HepG2 (cell line): Measurements from ENCODE around the gene KCNK17. TPM values are rescaled to one million over a fixed set of nuclear protein-coding genes. Genes with fewer than 3 reads are reported as not detected.

Experiments
- ATAC-seq: fragments of 200-7000 bp; cut with Tn5 transposase; 3 replicates; pipeline ENCODE4 v1.9.1; 2020; ENCODE audit warnings: mild to moderate bottlenecking, moderate library complexity
- BruUV-seq: library from RNA; stranded (reverse); fragments of 400-500 nt; replicated peaks from 2 replicates; lab custom pipeline; 2021; lab: Mats Ljungman, UMichigan
- CTCF ChIA-PET: fragments of 300-600 bp; formaldehyde crosslinking; extraction: SDS; loops from one replicate; lab custom pipeline; 2021; ENCODE audit warnings: low total read pairs, inconsistent platforms, low intra/inter-chr PET ratio; lab: Yijun Ruan, JAX
- POLR2A ChIA-PET: fragments of 350-600 bp; sonication (Branson Sonifier 250); formaldehyde crosslinking; loops from one replicate; lab custom pipeline; 2020; ENCODE audit warnings: antibody characterized with exemption, inconsistent platforms; lab: Yijun Ruan, JAX
- DNase-seq: peaks from one replicate; pipeline ENCODE4 v3.0.0-alpha.2; 2015; ENCODE audit warnings: low spot score
- FAIRE-seq: peaks from 3 replicates; lab custom pipeline; 2011; peaks lifted over from hg19 to GRCh38; lab: Jason Lieb, UNC
- H2AFZ ChIP-seq: one replicate; pipeline ENCODE4 v1.6.1; 2011; ENCODE audit warnings: low read length, inconsistent platforms
- H3K27ac ChIP-seq: fragments of 300-600 bp; 3 replicates; pipeline ENCODE4 v1.8.0; 2011; ENCODE audit warnings: mixed run types, mild to moderate bottlenecking, mixed read lengths, low read length, inconsistent platforms; ENCODE audit not compliant: insufficient read depth; ENCODE audit errors: extremely low read length
- H3K27me3 ChIP-seq, 2 experiments: fragments of 200-600 bp in 1 of 2; 2 replicates in 1 of 2; 3 replicates in 1 of 2; pipeline versions ENCODE4 v1.6.0 to v1.8.0; 2011; ENCODE audit warnings: low read length in 2 of 2, mild to moderate bottlenecking in 2 of 2, moderate library complexity in 2 of 2, inconsistent platforms in 1 of 2; ENCODE audit not compliant: insufficient read depth in 2 of 2, control insufficient read depth in 1 of 2
- H3K36me3 ChIP-seq, 2 experiments: fragments of 200-600 bp in 1 of 2; replicated peaks in 1 of 2; 2 replicates in 1 of 2; 3 replicates in 1 of 2; pipeline versions ENCODE4 v1.5.1 to v1.8.0; 2011; ENCODE audit warnings: low read length in 2 of 2, inconsistent platforms in 1 of 2; ENCODE audit not compliant: insufficient read depth in 2 of 2, control insufficient read depth in 1 of 2
- H3K4me1 ChIP-seq: 2 replicates; pipeline ENCODE4 v1.5.1; 2012; ENCODE audit warnings: low read length, inconsistent platforms; ENCODE audit not compliant: insufficient read depth
- H3K4me2 ChIP-seq: 2 replicates; pipeline ENCODE4 v1.6.0; 2011; ENCODE audit warnings: low read depth, low read length, inconsistent platforms
- H3K4me3 ChIP-seq, 3 experiments: fragments of 200-600 bp in 1 of 3; sonication (generic), shearing (Covaris generic) in 1 of 3; replicated peaks in 1 of 3; 2 replicates each; pipeline ENCODE4 v1.5.1; 2011 to 2016; ENCODE audit warnings: low read length in 3 of 3, inconsistent platforms in 2 of 3, low read depth in 2 of 3, mild to moderate bottlenecking in 2 of 3, control low read depth in 1 of 3, mixed read lengths in 1 of 3; ENCODE audit not compliant: insufficient read depth in 1 of 3
- H3K79me2 ChIP-seq: one replicate; pipeline ENCODE4 v1.6.1; 2011; ENCODE audit warnings: low read length, inconsistent platforms; ENCODE audit not compliant: insufficient read depth
- H3K9ac ChIP-seq: 2 replicates; pipeline ENCODE4 v1.6.0; 2011; ENCODE audit warnings: mild to moderate bottlenecking, low read depth, low read length, inconsistent platforms; ENCODE audit not compliant: insufficient read depth
- H3K9me3 ChIP-seq: 2 replicates; pipeline ENCODE4 v1.5.1; 2012; ENCODE audit warnings: mild to moderate bottlenecking, low read length
- H4K20me1 ChIP-seq: 2 replicates; pipeline ENCODE4 v1.6.0; 2011; ENCODE audit warnings: inconsistent platforms, mild to moderate bottlenecking, low read length, moderate library complexity; ENCODE audit not compliant: insufficient read depth
- BRD4 ChIP-seq: sonication (generic); formaldehyde crosslinking; IDR thresholded peaks from 2 replicates; pipeline ENCODE4 v1.4.0; 2020; ENCODE audit warnings: missing genetic modification reagents
- HNRNPUL1 ChIP-seq: fragments of 200-400 bp; formaldehyde crosslinking; IDR thresholded peaks from 2 replicates; pipeline ENCODE4 v1.6.1; 2017; ENCODE audit warnings: low read depth, mild to moderate bottlenecking, low read length, moderate library complexity
- HOXA5 ChIP-seq: sonication (generic); formaldehyde crosslinking; IDR thresholded peaks from 2 replicates; pipeline ENCODE4 v1.4.0; 2020; ENCODE audit warnings: missing genetic modification reagents
- IKZF1 ChIP-seq: fragments of 450-650 bp; IDR thresholded peaks from 2 replicates; pipeline ENCODE4 v1.7.1; 2016
- MZF1 ChIP-seq: sonication (generic); formaldehyde crosslinking; IDR thresholded peaks from 2 replicates; pipeline ENCODE4 v1.8.1; 2023; ENCODE audit warnings: mild to moderate bottlenecking, missing genetic modification reagents, borderline replicate concordance
- ZFP41 ChIP-seq: sonication (generic); formaldehyde crosslinking; IDR thresholded peaks from 2 replicates; pipeline ENCODE4 v1.4.0; 2020; ENCODE audit warnings: mild to moderate bottlenecking, missing genetic modification reagents, borderline replicate concordance
- ZFY ChIP-seq: sonication (generic); formaldehyde crosslinking; IDR thresholded peaks from 2 replicates; pipeline ENCODE4 v1.4.0; 2020; ENCODE audit warnings: missing genetic modification reagents
- ZMYM3 ChIP-seq: sonication (generic); formaldehyde crosslinking; IDR thresholded peaks from 2 replicates; pipeline ENCODE4 v1.5.1; 2020; ENCODE audit warnings: mild to moderate bottlenecking, missing genetic modification reagents
- ZNF292 ChIP-seq: sonication (generic); formaldehyde crosslinking; IDR thresholded peaks from 2 replicates; pipeline ENCODE4 v1.8.1; 2022; ENCODE audit warnings: mild to moderate bottlenecking, low read depth, missing genetic modification reagents, borderline replicate concordance
- ZNF367 ChIP-seq: sonication (generic); formaldehyde crosslinking; IDR thresholded peaks from 2 replicates; pipeline ENCODE4 v1.4.0; 2020; ENCODE audit warnings: missing genetic modification reagents, borderline replicate concordance
- ZNF510 ChIP-seq: sonication (generic); formaldehyde crosslinking; IDR thresholded peaks from 2 replicates; pipeline ENCODE4 v1.4.0; 2020; ENCODE audit warnings: low read depth, mild to moderate bottlenecking, missing genetic modification reagents
- ZNF605 ChIP-seq: sonication (generic); formaldehyde crosslinking; IDR thresholded peaks from 2 replicates; pipeline ENCODE4 v1.8.0; 2022; ENCODE audit warnings: mild to moderate bottlenecking, missing genetic modification reagents
- ZNF768 ChIP-seq: sonication (generic); formaldehyde crosslinking; IDR thresholded peaks from 2 replicates; pipeline ENCODE4 v1.4.0; 2020; ENCODE audit warnings: missing genetic modification reagents
- WGBS: methylation state at CpG from one replicate; pipeline ENCODE4 v1.1.6; 2017; ENCODE audit warnings: low lambda C conversion rate; 5-methylcytosine and 5-hydroxymethylcytosine counted together
- in situ Hi-C: cut with HindIII; loops from 2 replicates; pipeline ENCODE4 v1.10.0; 2017; ENCODE audit warnings: low pct_unique_long_range_greater_than_20kb; ENCODE audit not compliant: extremely low pct_ligation_motif_present
- intact Hi-C: fragments of 100-400 bp; cut with micrococcal nuclease; formaldehyde crosslinking; loops from one replicate; pipeline ENCODE4 v1.10.0; 2022; ENCODE audit not compliant: unreplicated experiment
- polyA plus RNA-seq, 8 experiments: library from polyadenylated mRNA; depleted of rRNA in 3 of 8; stranded (reverse) in 7 of 8; unstranded in 1 of 8; fragments of >200 nt; fragmentation: Illumina TruSeq in 4 of 8; extraction: Trizol in 4 of 8; gene quantifications; 2 replicates each; pipeline versions ENCODE4 v1.2.1 to v1.2.3, GENCODE V29; 2011 to 2016; ENCODE audit warnings: low read depth in 4 of 8, missing spikeins in 1 of 8, mixed read lengths in 1 of 8; ENCODE audit not compliant: insufficient read depth in 1 of 8
- total RNA-seq, 5 experiments: library from RNA; depleted of rRNA; stranded (reverse); fragments of >200 nt; fragmentation: Illumina TruSeq; extraction: Trizol; gene quantifications; 2 replicates each; pipeline ENCODE4 v1.2.3, GENCODE V29; 2016; ENCODE audit warnings: low read depth in 1 of 5
- TF ChIP-seq, protein P1 (sequence below): sonication (generic); formaldehyde crosslinking; IDR thresholded peaks from 2 replicates; pipeline ENCODE4 v1.5.1; 2020; ENCODE audit warnings: missing genetic modification reagents, mild to moderate bottlenecking, borderline replicate concordance
- TF ChIP-seq, protein P2 (sequence below): IDR thresholded peaks from 2 replicates; pipeline ENCODE4 v1.6.1; 2016; ENCODE audit warnings: low read depth, missing genetic modification reagents, missing compliant biosample characterization
- TF ChIP-seq, protein P3 (sequence below): sonication (generic); formaldehyde crosslinking; IDR thresholded peaks from 2 replicates; pipeline ENCODE4 v1.4.0; 2020; ENCODE audit warnings: missing genetic modification reagents

KCNK17 gene
- total and polyA plus RNA-seq, 2 of the 13 experiments (the other 11 are each of a cell fraction or from before 2014, with no cell fraction given), result not detected

DNA sequence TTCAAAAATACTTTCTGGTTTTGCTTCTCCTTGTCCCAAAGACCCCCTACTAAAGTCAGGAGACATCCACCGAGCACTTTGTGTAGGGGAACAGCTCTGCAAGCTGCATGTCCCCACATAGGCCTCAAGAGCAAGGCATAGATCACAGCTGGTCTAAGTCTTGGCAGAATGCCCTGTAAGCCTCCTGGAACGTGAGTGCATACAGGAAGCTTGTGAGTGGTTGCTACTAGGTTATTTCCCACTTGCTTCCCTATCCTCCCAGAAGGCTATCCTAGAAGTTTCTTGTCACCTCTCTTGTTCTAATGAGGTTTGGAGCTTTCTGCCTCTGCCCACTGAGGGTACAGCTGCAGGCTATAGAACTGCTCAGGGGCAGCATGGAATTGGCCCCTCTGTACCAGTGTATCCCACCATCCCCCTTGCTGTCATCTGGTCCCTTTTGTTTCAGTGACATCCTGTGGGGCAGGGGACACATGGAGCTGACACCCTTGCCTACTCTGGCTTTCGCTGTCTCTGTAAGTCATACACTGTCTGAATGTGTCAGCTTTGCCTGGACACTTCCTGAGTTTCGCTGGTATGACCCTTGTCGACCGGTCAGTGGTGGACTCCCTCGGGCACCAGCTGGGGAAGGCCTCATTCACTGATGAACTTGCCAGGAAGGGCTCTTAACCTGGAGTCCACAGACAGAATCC lies 43.9 kb upstream of the KCNK17 start:
- Histone ChIP-seq H3K79me2 (no peaks in the 10 kb centered on the region), H3K27me3 (no peaks in the 10 kb centered on the region), H3K4me2 (no peak overlapping the region), H4K20me1 (no peaks in the 10 kb centered on the region; the same call in 1 of the 2 replicates), H3K4me3 (no peak overlapping the region), H2AFZ (no peak overlapping the region), H3K9me3 (no peaks in the 10 kb centered on the region), H3K9ac (no peak overlapping the region), H3K36me3 (no peaks in the 10 kb centered on the region), H3K4me1 (no peaks in the 10 kb centered on the region), H3K27ac (no peak overlapping the region)
- CTCF ChIA-PET, result no interaction called here
- 17% methylated on average over 7 of the region's 7 CpGs for WGBS
- intact Hi-C loops (no loop called here), in situ Hi-C loops (loop anchor here (10.0 kb wide), 1 partner anchor 527 kb away; no protein-coding TSS in a partner anchor)
- FAIRE-seq (no peak), ATAC-seq (no peak), DNase-seq (no peak)
- no TSS peak for BruUV-seq
- POLR2A ChIA-PET, result no interaction called here
- TF ChIP-seq, protein P1, sequence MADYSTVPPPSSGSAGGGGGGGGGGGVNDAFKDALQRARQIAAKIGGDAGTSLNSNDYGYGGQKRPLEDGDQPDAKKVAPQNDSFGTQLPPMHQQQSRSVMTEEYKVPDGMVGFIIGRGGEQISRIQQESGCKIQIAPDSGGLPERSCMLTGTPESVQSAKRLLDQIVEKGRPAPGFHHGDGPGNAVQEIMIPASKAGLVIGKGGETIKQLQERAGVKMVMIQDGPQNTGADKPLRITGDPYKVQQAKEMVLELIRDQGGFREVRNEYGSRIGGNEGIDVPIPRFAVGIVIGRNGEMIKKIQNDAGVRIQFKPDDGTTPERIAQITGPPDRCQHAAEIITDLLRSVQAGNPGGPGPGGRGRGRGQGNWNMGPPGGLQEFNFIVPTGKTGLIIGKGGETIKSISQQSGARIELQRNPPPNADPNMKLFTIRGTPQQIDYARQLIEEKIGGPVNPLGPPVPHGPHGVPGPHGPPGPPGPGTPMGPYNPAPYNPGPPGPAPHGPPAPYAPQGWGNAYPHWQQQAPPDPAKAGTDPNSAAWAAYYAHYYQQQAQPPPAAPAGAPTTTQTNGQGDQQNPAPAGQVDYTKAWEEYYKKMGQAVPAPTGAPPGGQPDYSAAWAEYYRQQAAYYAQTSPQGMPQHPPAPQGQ, result no peak
- TF ChIP-seq, protein P2, sequence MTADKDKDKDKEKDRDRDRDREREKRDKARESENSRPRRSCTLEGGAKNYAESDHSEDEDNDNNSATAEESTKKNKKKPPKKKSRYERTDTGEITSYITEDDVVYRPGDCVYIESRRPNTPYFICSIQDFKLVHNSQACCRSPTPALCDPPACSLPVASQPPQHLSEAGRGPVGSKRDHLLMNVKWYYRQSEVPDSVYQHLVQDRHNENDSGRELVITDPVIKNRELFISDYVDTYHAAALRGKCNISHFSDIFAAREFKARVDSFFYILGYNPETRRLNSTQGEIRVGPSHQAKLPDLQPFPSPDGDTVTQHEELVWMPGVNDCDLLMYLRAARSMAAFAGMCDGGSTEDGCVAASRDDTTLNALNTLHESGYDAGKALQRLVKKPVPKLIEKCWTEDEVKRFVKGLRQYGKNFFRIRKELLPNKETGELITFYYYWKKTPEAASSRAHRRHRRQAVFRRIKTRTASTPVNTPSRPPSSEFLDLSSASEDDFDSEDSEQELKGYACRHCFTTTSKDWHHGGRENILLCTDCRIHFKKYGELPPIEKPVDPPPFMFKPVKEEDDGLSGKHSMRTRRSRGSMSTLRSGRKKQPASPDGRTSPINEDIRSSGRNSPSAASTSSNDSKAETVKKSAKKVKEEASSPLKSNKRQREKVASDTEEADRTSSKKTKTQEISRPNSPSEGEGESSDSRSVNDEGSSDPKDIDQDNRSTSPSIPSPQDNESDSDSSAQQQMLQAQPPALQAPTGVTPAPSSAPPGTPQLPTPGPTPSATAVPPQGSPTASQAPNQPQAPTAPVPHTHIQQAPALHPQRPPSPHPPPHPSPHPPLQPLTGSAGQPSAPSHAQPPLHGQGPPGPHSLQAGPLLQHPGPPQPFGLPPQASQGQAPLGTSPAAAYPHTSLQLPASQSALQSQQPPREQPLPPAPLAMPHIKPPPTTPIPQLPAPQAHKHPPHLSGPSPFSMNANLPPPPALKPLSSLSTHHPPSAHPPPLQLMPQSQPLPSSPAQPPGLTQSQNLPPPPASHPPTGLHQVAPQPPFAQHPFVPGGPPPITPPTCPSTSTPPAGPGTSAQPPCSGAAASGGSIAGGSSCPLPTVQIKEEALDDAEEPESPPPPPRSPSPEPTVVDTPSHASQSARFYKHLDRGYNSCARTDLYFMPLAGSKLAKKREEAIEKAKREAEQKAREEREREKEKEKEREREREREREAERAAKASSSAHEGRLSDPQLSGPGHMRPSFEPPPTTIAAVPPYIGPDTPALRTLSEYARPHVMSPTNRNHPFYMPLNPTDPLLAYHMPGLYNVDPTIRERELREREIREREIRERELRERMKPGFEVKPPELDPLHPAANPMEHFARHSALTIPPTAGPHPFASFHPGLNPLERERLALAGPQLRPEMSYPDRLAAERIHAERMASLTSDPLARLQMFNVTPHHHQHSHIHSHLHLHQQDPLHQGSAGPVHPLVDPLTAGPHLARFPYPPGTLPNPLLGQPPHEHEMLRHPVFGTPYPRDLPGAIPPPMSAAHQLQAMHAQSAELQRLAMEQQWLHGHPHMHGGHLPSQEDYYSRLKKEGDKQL (CRISPR knock-in tag), result no peak
- TF ChIP-seq ZNF768, result no peak
- TF ChIP-seq ZNF510, result no peak
- TF ChIP-seq HOXA5 (CRISPR knock-in tag), result no peak
- no peak for TF ChIP-seq BRD4 (CRISPR knock-in tag)
- TF ChIP-seq ZNF367 (CRISPR knock-in tag), result no peak
- no peak for TF ChIP-seq ZFP41 (CRISPR knock-in tag)
- TF ChIP-seq HNRNPUL1, result no peak
- TF ChIP-seq IKZF1, result no peak
- TF ChIP-seq, protein P3, sequence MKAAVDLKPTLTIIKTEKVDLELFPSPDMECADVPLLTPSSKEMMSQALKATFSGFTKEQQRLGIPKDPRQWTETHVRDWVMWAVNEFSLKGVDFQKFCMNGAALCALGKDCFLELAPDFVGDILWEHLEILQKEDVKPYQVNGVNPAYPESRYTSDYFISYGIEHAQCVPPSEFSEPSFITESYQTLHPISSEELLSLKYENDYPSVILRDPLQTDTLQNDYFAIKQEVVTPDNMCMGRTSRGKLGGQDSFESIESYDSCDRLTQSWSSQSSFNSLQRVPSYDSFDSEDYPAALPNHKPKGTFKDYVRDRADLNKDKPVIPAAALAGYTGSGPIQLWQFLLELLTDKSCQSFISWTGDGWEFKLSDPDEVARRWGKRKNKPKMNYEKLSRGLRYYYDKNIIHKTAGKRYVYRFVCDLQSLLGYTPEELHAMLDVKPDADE (CRISPR knock-in tag), result no peak
- no peak for TF ChIP-seq ZNF605 (CRISPR knock-in tag)
- no peak for TF ChIP-seq ZMYM3 (CRISPR knock-in tag)
- TF ChIP-seq MZF1 (CRISPR knock-in tag), result no peak
- no peak for TF ChIP-seq ZFY
- no peak for TF ChIP-seq ZNF292
